Measurements from ENCODE around the gene MAST4.
A peak's percentile ranks its signal among the peaks of the same experiment; 100 is the strongest.
"Not testable (repeated sequence)": the region's sequence is repeated elsewhere in the genome, so short reads cannot be mapped to it uniquely, and the experiment has no call there.

MAST4 gene

DNA sequence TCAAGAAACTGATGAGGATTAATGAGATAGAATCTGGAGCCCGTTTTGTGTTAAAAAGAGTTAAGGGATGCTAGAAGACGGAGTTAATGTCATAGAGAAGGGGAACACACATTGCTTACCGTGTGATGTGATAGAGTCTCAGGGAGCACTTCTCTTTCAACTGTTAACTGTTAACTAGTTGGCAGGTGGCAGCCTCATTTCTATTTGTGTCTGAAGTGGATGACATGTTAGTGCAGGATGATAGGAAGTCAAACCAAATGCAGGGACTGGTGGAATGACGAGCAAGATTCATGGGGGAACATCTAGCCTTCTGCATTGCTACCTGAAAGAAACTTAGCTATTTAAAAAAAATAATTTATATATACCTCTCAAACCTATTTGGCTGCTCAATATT is 222.7 kb downstream of the MAST4 start:
- Mint-ChIP-seq H3K36me3 (peaks cover 5% of the 10 kb centered on the region), H3K9me3 (no peaks in the 10 kb centered on the region), H3K27ac (no peak overlapping the region), H3K4me1 (peaks cover 43% of the 10 kb centered on the region), H3K4me3 (no peak overlapping the region), H3K27me3 (peaks cover 9% of the 10 kb centered on the region)
- CTCF ChIA-PET, result interaction anchor here (0.6 to 8.7 kb wide), 4 partner anchors 10 to 44 kb away, joined by 3 to 76 read pairs (median 6); no protein-coding TSS in a partner anchor
- no peak for DNase-seq

DNA sequence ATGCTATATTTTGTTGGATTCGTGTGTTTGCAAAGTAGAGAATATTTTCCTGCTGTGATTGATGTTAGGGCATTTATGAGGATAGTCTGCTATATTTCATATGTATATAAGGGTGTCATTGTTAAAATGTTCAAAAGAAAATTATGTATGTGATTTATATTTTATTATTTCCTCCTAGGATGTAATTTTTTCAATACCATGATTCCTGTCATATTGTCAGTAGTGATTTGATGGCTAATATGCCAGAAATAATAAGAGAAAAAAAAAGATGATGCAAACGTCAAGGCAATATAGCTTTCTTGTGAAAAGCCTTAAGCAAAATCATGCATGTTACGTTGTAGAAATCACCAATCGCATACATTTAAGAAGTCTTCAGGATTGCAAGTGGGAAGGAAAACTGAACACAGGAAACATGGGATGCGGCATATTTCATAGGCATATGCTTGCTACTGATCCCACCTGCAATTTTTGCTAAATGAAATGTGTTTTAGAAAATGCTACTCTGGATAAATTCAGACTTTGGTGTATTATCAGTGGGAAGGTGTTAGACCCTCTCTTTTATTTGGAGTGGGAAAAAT is 224.5 kb downstream of the MAST4 start:
- Mint-ChIP-seq H3K36me3 (peaks cover 8% of the 10 kb centered on the region), H3K27ac (no peak overlapping the region), H3K4me3 (no peak overlapping the region), H3K4me1 (peaks cover 51% of the 10 kb centered on the region), H3K27me3 (peaks cover 8% of the 10 kb centered on the region), H3K9me3 (no peaks in the 10 kb centered on the region)
- CTCF ChIA-PET, result interaction anchor here (1.2 to 2.1 kb wide), 2 partner anchors 10 to 44 kb away, joined by 4 to 7 read pairs; no protein-coding TSS in a partner anchor
- no peak for DNase-seq

- peak; percentile 72 for DNase-seq
- H3K4me1 Mint-ChIP-seq, result peaks cover 54% of the 10 kb centered on the region
- CTCF ChIA-PET, result interaction anchor here (1.2 to 2.5 kb wide), 4 partner anchors 9 to 42 kb away, joined by 4 to 13 read pairs (median 6); no protein-coding TSS in a partner anchor
- H3K27ac Mint-ChIP-seq, result peak overlapping the region; percentile 96
- H3K36me3 Mint-ChIP-seq, result peaks cover 8% of the 10 kb centered on the region
- H3K4me3 Mint-ChIP-seq, result peak overlapping the region; percentile 64
- H3K27me3 Mint-ChIP-seq, result peaks cover 1% of the 10 kb centered on the region
- no peaks in the 10 kb centered on the region for H3K9me3 Mint-ChIP-seq
These were observed 225.7 kb downstream of the MAST4 start for GRCh38 chr5:66821688-66822429.

DNA sequence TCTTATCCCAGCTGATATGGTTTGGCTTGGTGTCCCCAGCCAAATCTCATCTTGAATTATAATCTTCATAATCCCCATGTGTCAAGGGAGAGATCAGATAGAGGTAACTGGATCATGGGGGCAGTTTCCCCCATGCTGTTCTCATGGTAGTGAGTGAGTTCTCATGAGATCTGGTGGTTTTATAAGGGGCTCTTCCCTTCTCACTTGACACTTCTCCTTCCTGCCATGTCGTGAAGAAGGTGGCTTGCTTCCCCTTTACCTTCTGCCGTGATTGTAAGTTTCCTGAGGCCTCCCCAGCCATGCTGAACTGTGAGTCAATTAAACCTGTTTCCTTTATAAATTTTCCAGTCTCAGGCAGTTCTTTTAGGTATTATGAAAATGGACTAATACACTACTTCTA is 226.7 kb downstream of the MAST4 start:
- H3K36me3 Mint-ChIP-seq, DNase-seq, H3K4me3 Mint-ChIP-seq, H3K9me3 Mint-ChIP-seq, H3K27me3 Mint-ChIP-seq: not testable (repeated sequence)
- CTCF ChIA-PET, result interaction anchor here (0.6 to 2.5 kb wide), 3 partner anchors 8 to 386 kb away, joined by 3 to 13 read pairs (median 5); no protein-coding TSS in a partner anchor
- Mint-ChIP-seq H3K4me1 (peaks cover 62% of the 10 kb centered on the region), H3K27ac (peak overlapping the region; percentile 96)

DNA sequence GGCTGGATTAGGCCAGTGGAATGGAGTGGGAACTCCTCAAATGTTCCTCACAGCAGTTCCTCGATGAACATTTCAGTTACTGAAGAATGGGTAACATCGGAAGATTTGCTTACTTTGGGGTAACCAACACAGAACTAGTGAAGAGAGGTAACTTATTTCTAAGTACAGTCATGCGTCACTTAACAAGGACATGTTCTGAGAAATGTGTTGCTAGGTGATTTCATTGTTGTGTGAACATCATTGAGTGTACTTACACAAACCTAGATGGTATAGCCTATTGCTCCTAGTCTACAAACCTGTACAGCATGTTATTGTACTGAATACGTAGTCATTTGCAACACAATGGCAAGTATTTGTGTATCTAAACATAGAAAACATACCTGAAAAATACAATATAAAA is 228.3 kb downstream of the MAST4 start:
- Mint-ChIP-seq H3K36me3 (peaks cover 8% of the 10 kb centered on the region), H3K27me3 (no peaks in the 10 kb centered on the region), H3K4me3 (no peak overlapping the region), H3K4me1 (peaks cover 70% of the 10 kb centered on the region), H3K9me3 (no peaks in the 10 kb centered on the region), H3K27ac (peak overlapping the region; percentile 96)
- DNase-seq, result no peak
- CTCF ChIA-PET, result interaction anchor here (1.1 to 2.5 kb wide), 2 partner anchors 19 to 40 kb away, joined by 3 to 5 read pairs; no protein-coding TSS in a partner anchor

- H3K4me1 Mint-ChIP-seq, result peaks cover 77% of the 10 kb centered on the region
- H3K27me3 Mint-ChIP-seq, result no peaks in the 10 kb centered on the region
- no peak overlapping the region for H3K27ac Mint-ChIP-seq
- no peak overlapping the region for H3K4me3 Mint-ChIP-seq
- H3K36me3 Mint-ChIP-seq, result peaks cover 8% of the 10 kb centered on the region
- no peaks in the 10 kb centered on the region for H3K9me3 Mint-ChIP-seq
- DNase-seq, result no peak
- CTCF ChIA-PET, result interaction anchor here (1.4 kb wide), 1 partner anchor 39 kb away, joined by 4 read pairs; no protein-coding TSS in a partner anchor
These were observed 230.1 kb downstream of the MAST4 start for GRCh38 chr5:66826263-66826662.

- Mint-ChIP-seq H3K4me3 (no peak overlapping the region), H3K27ac (no peak overlapping the region), H3K4me1 (peaks cover 74% of the 10 kb centered on the region), H3K9me3 (no peaks in the 10 kb centered on the region), H3K27me3 (no peaks in the 10 kb centered on the region), H3K36me3 (peaks cover 8% of the 10 kb centered on the region)
- CTCF ChIA-PET, result interaction anchor here (1.4 to 5.3 kb wide), 2 partner anchors 12 to 38 kb away, joined by 4 to 58 read pairs; no protein-coding TSS in a partner anchor
- no peak for DNase-seq
These were observed 230.5 kb downstream of the MAST4 start for GRCh38 chr5:66826696-66827095.

- Mint-ChIP-seq H3K4me1 (peaks cover 63% of the 10 kb centered on the region), H3K27me3 (no peaks in the 10 kb centered on the region), H3K9me3 (no peaks in the 10 kb centered on the region), H3K4me3 (peak overlapping the region; percentile 77), H3K36me3 (peaks cover 9% of the 10 kb centered on the region), H3K27ac (peak overlapping the region; percentile 93)
- CTCF ChIA-PET, result interaction anchor here (0.6 to 5.3 kb wide), 7 partner anchors 9 to 161 kb away, joined by 3 to 58 read pairs (median 5); no protein-coding TSS in a partner anchor
- no peak for DNase-seq
These were observed 231.9 kb downstream of the MAST4 start for GRCh38 chr5:66828046-66828547.

DNA sequence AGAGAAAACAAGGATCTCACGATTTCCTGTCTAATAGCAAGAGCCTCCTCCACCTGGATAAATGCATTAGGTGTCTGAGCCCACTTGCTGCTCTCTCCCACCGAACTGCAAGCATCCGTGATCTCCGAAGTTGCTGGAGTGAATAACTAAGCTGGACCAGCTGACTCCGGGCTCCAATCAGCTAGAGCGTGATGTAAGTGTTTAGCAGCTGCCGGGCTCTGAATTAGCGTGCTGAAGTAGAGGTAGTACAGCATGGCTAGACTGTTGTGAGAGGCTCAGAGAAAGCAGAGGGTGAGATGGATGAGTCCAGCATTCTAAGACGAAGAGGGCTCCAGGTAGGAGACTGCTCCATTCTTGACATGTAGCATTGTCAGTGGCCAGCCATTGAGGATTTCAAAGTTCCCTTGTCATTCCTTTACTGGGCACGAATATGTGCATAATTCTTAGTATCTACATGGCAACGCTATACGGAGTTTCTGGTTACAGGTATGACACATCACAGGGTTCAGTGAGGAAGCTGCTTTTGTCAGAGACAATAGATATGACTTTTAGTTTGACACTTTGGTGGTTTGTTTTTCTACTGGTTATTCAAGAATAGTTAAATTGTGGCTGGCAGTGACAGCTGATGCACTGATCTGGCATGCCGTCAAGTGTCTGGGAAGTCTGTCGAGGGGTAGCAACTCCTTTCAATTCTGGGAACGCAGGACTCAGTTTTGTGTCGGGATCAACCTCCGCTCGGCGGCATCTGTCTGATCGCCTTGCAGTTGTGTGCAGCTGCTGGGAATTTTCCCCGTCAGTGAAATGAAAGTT is 232.6 kb downstream of the MAST4 start:
- H3K9me3 Mint-ChIP-seq, result no peaks in the 10 kb centered on the region
- no peaks in the 10 kb centered on the region for H3K27me3 Mint-ChIP-seq
- peak; percentile 83 for DNase-seq
- CTCF ChIA-PET, result interaction anchor here (1.0 to 5.3 kb wide), 8 partner anchors 10 to 522 kb away, joined by 3 to 58 read pairs (median 6); no protein-coding TSS in a partner anchor
- peaks cover 58% of the 10 kb centered on the region for H3K4me1 Mint-ChIP-seq
- H3K36me3 Mint-ChIP-seq, result peaks cover 9% of the 10 kb centered on the region
- H3K4me3 Mint-ChIP-seq, result peak overlapping the region; percentile 77
- H3K27ac Mint-ChIP-seq, result peak overlapping the region; percentile 93

GRCh38 chr5:66829358-66829674 is 233.1 kb downstream of the MAST4 start:
- H3K9me3 Mint-ChIP-seq, result no peaks in the 10 kb centered on the region
- CTCF ChIA-PET, result interaction anchor here (1.0 to 5.3 kb wide), 9 partner anchors 10 to 523 kb away, joined by 3 to 58 read pairs (median 6); no protein-coding TSS in a partner anchor
- no peak for DNase-seq
- H3K27ac Mint-ChIP-seq, result peak overlapping the region; percentile 93
- no peaks in the 10 kb centered on the region for H3K27me3 Mint-ChIP-seq
- peak overlapping the region; percentile 77 for H3K4me3 Mint-ChIP-seq
- H3K4me1 Mint-ChIP-seq, result peaks cover 52% of the 10 kb centered on the region
- H3K36me3 Mint-ChIP-seq, result peaks cover 5% of the 10 kb centered on the region

DNA sequence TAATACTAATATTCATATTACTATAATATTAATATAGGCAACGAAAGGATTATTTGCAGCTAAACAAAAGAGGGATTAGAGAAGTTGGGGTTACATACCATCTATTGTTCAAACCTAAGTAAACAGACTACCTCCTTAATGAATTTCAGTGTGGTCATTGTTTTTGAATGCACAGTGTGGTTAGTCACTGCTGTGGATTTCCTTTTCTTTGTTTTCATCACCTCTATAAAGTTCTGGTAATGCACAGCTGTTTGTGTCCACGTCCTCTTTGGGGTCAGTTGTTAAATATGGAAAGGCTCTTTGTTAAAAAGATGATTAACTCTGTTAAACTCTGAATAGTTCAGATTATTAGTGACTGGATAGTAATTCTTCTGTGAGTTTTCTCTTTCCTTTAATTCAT is 233.6 kb downstream of the MAST4 start:
- CTCF ChIA-PET, result interaction anchor here (0.9 to 5.3 kb wide), 13 partner anchors 8 to 523 kb away, joined by 3 to 58 read pairs (median 6); no protein-coding TSS in a partner anchor
- H3K4me3 Mint-ChIP-seq, result peak overlapping the region; percentile 75

DNA sequence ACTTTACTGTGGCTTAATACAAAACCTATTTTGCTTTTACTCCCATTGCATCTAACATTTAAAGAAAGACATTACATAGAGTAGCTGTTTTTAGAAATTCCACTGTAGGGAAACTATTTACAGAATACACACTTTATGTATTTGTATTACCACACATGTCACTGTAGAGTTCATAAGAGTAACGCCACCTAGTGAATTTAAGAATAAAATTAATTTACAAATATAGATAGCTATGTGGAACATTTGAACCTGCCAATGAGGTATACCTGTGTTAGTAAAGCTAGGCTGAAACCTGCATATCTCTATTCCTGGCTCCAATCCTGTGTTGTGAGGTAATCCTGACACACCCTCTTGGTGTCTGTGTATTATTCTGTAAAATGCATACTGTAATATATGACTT is 234.4 kb downstream of the MAST4 start:
- CTCF ChIA-PET, result interaction anchor here (0.8 to 5.3 kb wide), 12 partner anchors 8 to 524 kb away, joined by 3 to 58 read pairs (median 6); no protein-coding TSS in a partner anchor
- Mint-ChIP-seq H3K4me3 (peak overlapping the region; percentile 52), H3K4me1 (peaks cover 44% of the 10 kb centered on the region), H3K9me3 (no peaks in the 10 kb centered on the region), H3K27ac (peak overlapping the region; percentile 72), H3K27me3 (no peaks in the 10 kb centered on the region), H3K36me3 (peaks cover 6% of the 10 kb centered on the region)
- no peak for DNase-seq

More for the DNA sequence above, 233.6 kb downstream of the MAST4 start:
- Mint-ChIP-seq H3K27me3 (no peaks in the 10 kb centered on the region), H3K4me1 (peaks cover 47% of the 10 kb centered on the region), H3K27ac (peak overlapping the region; percentile 80), H3K36me3 (peaks cover 5% of the 10 kb centered on the region), H3K9me3 (no peaks in the 10 kb centered on the region)
- no peak for DNase-seq

GRCh38 chr5:66839636-66840185 is 243.5 kb downstream of the MAST4 start:
- peaks cover 54% of the 10 kb centered on the region for H3K4me1 Mint-ChIP-seq

More at GRCh38 chr5:66839636-66840185, 243.5 kb downstream of the MAST4 start:
- H3K9me3 Mint-ChIP-seq, result peaks cover 1% of the 10 kb centered on the region
- H3K27ac Mint-ChIP-seq, result no peak overlapping the region
- no peaks in the 10 kb centered on the region for H3K27me3 Mint-ChIP-seq
- DNase-seq, result no peak
- H3K36me3 Mint-ChIP-seq, result peaks cover 21% of the 10 kb centered on the region
- CTCF ChIA-PET, result interaction anchor here (0.6 to 5.8 kb wide), 6 partner anchors 10 to 370 kb away, joined by 3 to 52 read pairs (median 12); no protein-coding TSS in a partner anchor
- H3K4me3 Mint-ChIP-seq, result no peak overlapping the region

Data from activated naive CD4-positive, alpha-beta T cell treated with anti-CD3 and anti-CD28 coated beads, Interleukin-2, amount 10 ng/mL, durations not matched to agents 7 days and 5 days (primary cell).